CD4-positive, alpha-beta T cell (primary cell): ENCODE results near the gene TIE1. TPM values are rescaled to one million over a fixed set of nuclear protein-coding genes. Genes with fewer than 3 reads are reported as not detected.

Experiments used
- ATAC-seq: fragments of 200-7000 bp; cut with Tn5 transposase; one replicate; pipeline ENCODE4 v1.10.0; 2022; ENCODE audit warnings: mild to moderate bottlenecking; ENCODE audit not compliant: poor library complexity
- CTCF ChIA-PET: fragments of 350-600 bp; sonication (Branson Sonifier 250); formaldehyde crosslinking; loops from one replicate; lab custom pipeline; 2021; ENCODE audit warnings: antibody characterized with exemption, inconsistent platforms; lab: Charles Lee
- POLR2A ChIA-PET: fragments of 350-600 bp; sonication (Branson Sonifier 250); formaldehyde crosslinking; loops from one replicate; lab custom pipeline; 2021; ENCODE audit warnings: antibody characterized with exemption, inconsistent platforms; lab: Charles Lee
- DNase-seq, 14 experiments: peaks; one replicate each; pipeline ENCODE4 v3.0.0-alpha.2; 2013 to 2020; ENCODE audit warnings: mixed read lengths in 2 of 14
- H3K27ac ChIP-seq, 2 donors: one replicate each; pipeline versions ENCODE4 v1.5.1 to v1.7.0; 2013; ENCODE audit warnings: low read length in 2 of 2, low read depth in 1 of 2, mild to moderate bottlenecking in 1 of 2
- H3K27me3 ChIP-seq, 2 experiments: 1 replicate in 1 of 2; 2 replicates in 1 of 2; pipeline versions ENCODE4 v1.6.1 to v1.7.0; 2013; ENCODE audit warnings: low read length in 2 of 2, control low read depth in 1 of 2, mild to moderate bottlenecking in 1 of 2, moderate library complexity in 1 of 2; ENCODE audit not compliant: insufficient read depth in 2 of 2, control insufficient read depth in 1 of 2
- H3K36me3 ChIP-seq: one replicate; pipeline ENCODE4 v1.6.1; 2013; ENCODE audit warnings: low read length, control low read depth; ENCODE audit not compliant: insufficient read depth
- H3K4me1 ChIP-seq: one replicate; pipeline ENCODE4 v1.6.1; 2013; ENCODE audit warnings: low read length, control low read depth; ENCODE audit not compliant: insufficient read depth
- H3K4me3 ChIP-seq: one replicate; pipeline ENCODE4 v1.5.1; 2013; ENCODE audit warnings: mild to moderate bottlenecking, low read length, moderate library complexity
- H3K9me3 ChIP-seq, 2 experiments: 1 replicate in 1 of 2; 2 replicates in 1 of 2; pipeline versions ENCODE4 v1.6.1 to v1.7.0; 2013; ENCODE audit warnings: low read length in 2 of 2, mild to moderate bottlenecking in 2 of 2, control low read depth in 1 of 2, moderate library complexity in 1 of 2; ENCODE audit not compliant: control insufficient read depth in 1 of 2, insufficient read depth in 1 of 2
- H3K27ac Mint-ChIP-seq: one replicate; pipeline ENCODE4 v1.8.0; 2020; ENCODE audit warnings: mixed read lengths
- H3K27me3 Mint-ChIP-seq: one replicate; pipeline ENCODE4 v1.8.0; 2021; ENCODE audit warnings: mixed read lengths
- H3K36me3 Mint-ChIP-seq: one replicate; pipeline ENCODE4 v1.8.0; 2021; ENCODE audit warnings: low read depth, mixed read lengths
- H3K4me1 Mint-ChIP-seq: one replicate; pipeline ENCODE4 v1.8.0; 2021; ENCODE audit warnings: low read depth, mixed read lengths
- H3K4me3 Mint-ChIP-seq: one replicate; pipeline ENCODE4 v1.8.0; 2020; ENCODE audit warnings: mild to moderate bottlenecking, mixed read lengths
- H3K9me3 Mint-ChIP-seq: one replicate; pipeline ENCODE4 v1.8.0; 2020; ENCODE audit warnings: mixed read lengths
- CTCF ChIP-seq: fragments of 200-600 bp; IDR thresholded peaks from one replicate; pipeline ENCODE4 v1.8.0; 2022; ENCODE audit warnings: antibody characterized with exemption, mild to moderate bottlenecking
- intact Hi-C, 2 experiments: fragments of 100-400 bp; cut with DNase I in 1 of 2; cut with micrococcal nuclease in 1 of 2; formaldehyde crosslinking; loops; one replicate each; pipeline versions ENCODE4 v1.15.1 to v1.9.0; 2023 to 2025; cut with DNase I, micrococcal nuclease
- total RNA-seq, 174 experiments: library from RNA in 2 of 174; stranded (reverse) in 2 of 174; gene quantifications; one replicate each; pipeline ENCODE4 v1.2.3 and lab custom pipeline; 2021 to 2026

Gene TIE1
- total RNA-seq, 2 experiments from 2014 or later = not detected

GRCh38 chr1:43312212-43312623, 11.4 kb downstream of the TIE1 start:
- ChIA-PET CTCF (no interaction called here), POLR2A (no interaction called here)
- no peaks in the 10 kb centered on the region for H3K4me1 ChIP-seq
- H3K27me3 Mint-ChIP-seq = no peaks in the 10 kb centered on the region
- H3K9me3 ChIP-seq = no peaks in the 10 kb centered on the region
- H3K27ac ChIP-seq = no peak overlapping the region
- no peaks in the 10 kb centered on the region for H3K36me3 Mint-ChIP-seq
- no peaks in the 10 kb centered on the region for H3K36me3 ChIP-seq
- ATAC-seq = no peak
- DNase-seq = no peak
- H3K9me3 Mint-ChIP-seq = no peaks in the 10 kb centered on the region
- no peak for TF ChIP-seq CTCF
- H3K4me1 Mint-ChIP-seq = no peaks in the 10 kb centered on the region
- H3K27me3 ChIP-seq = no peaks in the 10 kb centered on the region
- intact Hi-C loops = no loop called here
- H3K4me3 Mint-ChIP-seq = no peak overlapping the region
- no peak overlapping the region for H3K27ac Mint-ChIP-seq
- no peak overlapping the region for H3K4me3 ChIP-seq

GRCh38 chr1:43312663-43313515, 12.1 kb downstream of the TIE1 start:
- no peak for TF ChIP-seq CTCF
- Mint-ChIP-seq H3K4me3 (no peak overlapping the region), H3K27me3 (no peaks in the 10 kb centered on the region), H3K9me3 (no peaks in the 10 kb centered on the region), H3K36me3 (no peaks in the 10 kb centered on the region), H3K4me1 (no peaks in the 10 kb centered on the region), H3K27ac (no peak overlapping the region)
- no peaks in the 10 kb centered on the region for H3K4me1 ChIP-seq
- CTCF ChIA-PET = no interaction called here
- H3K4me3 ChIP-seq = no peak overlapping the region
- POLR2A ChIA-PET = no interaction called here
- intact Hi-C loops = no loop called here
- H3K36me3 ChIP-seq = no peaks in the 10 kb centered on the region
- no peaks in the 10 kb centered on the region for H3K9me3 ChIP-seq
- no peak for DNase-seq
- no peak for ATAC-seq
- H3K27ac ChIP-seq = no peak overlapping the region
- no peaks in the 10 kb centered on the region for H3K27me3 ChIP-seq

GRCh38 chr1:43313771-43314170, 13.0 kb downstream of the TIE1 start:
- TF ChIP-seq CTCF = no peak
- H3K4me3 Mint-ChIP-seq = no peak overlapping the region
- ATAC-seq (no peak), DNase-seq (no peak)
- no peak overlapping the region for H3K27ac ChIP-seq
- intact Hi-C loops = no loop called here
- no peaks in the 10 kb centered on the region for H3K27me3 ChIP-seq
- CTCF ChIA-PET = no interaction called here
- no peaks in the 10 kb centered on the region for H3K4me1 Mint-ChIP-seq
- H3K9me3 Mint-ChIP-seq = no peaks in the 10 kb centered on the region
- no peak overlapping the region for H3K4me3 ChIP-seq
- H3K36me3 ChIP-seq = no peaks in the 10 kb centered on the region
- no peaks in the 10 kb centered on the region for H3K27me3 Mint-ChIP-seq
- H3K36me3 Mint-ChIP-seq = no peaks in the 10 kb centered on the region
- H3K4me1 ChIP-seq = no peaks in the 10 kb centered on the region
- H3K9me3 ChIP-seq = no peaks in the 10 kb centered on the region
- no peak overlapping the region for H3K27ac Mint-ChIP-seq
- POLR2A ChIA-PET = no interaction called here
